Ishikawa (cell line): ENCODE data around the gene TRAPPC3.

Experiments used
- CEBPB ChIP-seq: IDR thresholded peaks from 2 replicates; pipeline ENCODE4 v1.6.1; 2012
- EGR1 ChIP-seq: IDR thresholded peaks from 2 replicates; pipeline ENCODE4 v1.6.1; 2012
- EP300 ChIP-seq: IDR thresholded peaks from 2 replicates; pipeline ENCODE4 v1.6.1; 2012; ENCODE audit warnings: borderline replicate concordance
- MAX ChIP-seq: IDR thresholded peaks from 2 replicates; pipeline ENCODE4 v1.6.1; 2012
- NFIC ChIP-seq: IDR thresholded peaks from 2 replicates; pipeline ENCODE4 v1.6.1; 2012
- RAD21 ChIP-seq: IDR thresholded peaks from 2 replicates; pipeline ENCODE4 v1.6.1; 2012; ENCODE audit warnings: low read depth
- REST ChIP-seq: IDR thresholded peaks from 2 replicates; pipeline ENCODE4 v1.6.1; 2012; ENCODE audit warnings: low read depth, mild to moderate bottlenecking
- TAF1 ChIP-seq: IDR thresholded peaks from 2 replicates; pipeline ENCODE4 v1.6.1; 2012; ENCODE audit warnings: low read depth, mild to moderate bottlenecking
- USF1 ChIP-seq: IDR thresholded peaks from 2 replicates; pipeline ENCODE4 v1.6.1; 2012

GRCh38 chr1:36116901-36117300, 32.4 kb downstream of the TRAPPC3 start:
- no peak for TF ChIP-seq RAD21
- no peak for TF ChIP-seq REST
- no peak for TF ChIP-seq TAF1
- TF ChIP-seq MAX: no peak
- TF ChIP-seq CEBPB: no peak
- TF ChIP-seq USF1: no peak
- TF ChIP-seq NFIC: no peak
- TF ChIP-seq EP300: no peak
- TF ChIP-seq EGR1: no peak
